IMR-90 (cell line): ENCODE results near the gene POLR3GL. TPM values are rescaled to one million over a fixed set of nuclear protein-coding genes. Genes with fewer than 3 reads are reported as not detected.

ENCODE experiments used
- ATAC-seq: fragments of 200-7000 bp; cut with Tn5 transposase; 2 replicates; pipeline ENCODE4 v1.9.1; 2020; ENCODE audit warnings: low read depth, mild to moderate bottlenecking, moderate library complexity
- BruUV-seq: library from RNA; stranded (reverse); fragments of 400-500 nt; replicated peaks from 2 replicates; lab custom pipeline; 2021; lab: Mats Ljungman, UMichigan
- CTCF ChIA-PET: fragments of 300-600 bp; formaldehyde crosslinking; extraction: SDS; loops from one replicate; lab custom pipeline; 2021; ENCODE audit warnings: antibody characterized with exemption; lab: Yijun Ruan, JAX
- POLR2A ChIA-PET: fragments of 300-600 bp; sonication (Branson Sonifier 250); formaldehyde crosslinking; loops from one replicate; lab custom pipeline; 2022; ENCODE audit warnings: antibody characterized with exemption; ENCODE audit not compliant: unreplicated experiment; lab: Charles Lee
- DNase-seq: peaks from one replicate; pipeline ENCODE4 v3.0.0; 2013
- H2AFZ ChIP-seq: replicated peaks from 2 replicates; pipeline ENCODE3; 2013; ENCODE audit warnings: low read length, mild to moderate bottlenecking; ENCODE audit not compliant: poor library complexity
- H2AK5ac ChIP-seq: 2 replicates; pipeline ENCODE4 v1.6.1; 2013; ENCODE audit warnings: low read depth, low read length, inconsistent platforms
- H2AK9ac ChIP-seq: replicated peaks from 2 replicates; pipeline ENCODE3; 2013; ENCODE audit warnings: mild to moderate bottlenecking, low read depth, low read length, moderate library complexity; ENCODE audit not compliant: poor library complexity
- H2BK120ac ChIP-seq: 2 replicates; pipeline ENCODE4 v1.6.1; 2013; ENCODE audit warnings: low read depth, low read length, inconsistent platforms
- H2BK15ac ChIP-seq: 3 replicates; pipeline ENCODE4 v1.6.1; 2013; ENCODE audit warnings: low read depth, low read length, inconsistent platforms
- H2BK20ac ChIP-seq: 2 replicates; pipeline ENCODE4 v1.6.1; 2013; ENCODE audit warnings: low read depth, mild to moderate bottlenecking, inconsistent platforms, low read length, moderate library complexity
- H2BK5ac ChIP-seq: 2 replicates; pipeline ENCODE4 v1.6.1; 2013; ENCODE audit warnings: mild to moderate bottlenecking, low read depth, low read length, inconsistent platforms; ENCODE audit not compliant: poor library complexity, severe bottlenecking
- H3K14ac ChIP-seq: replicated peaks from 2 replicates; pipeline ENCODE4 v1.6.1; 2013; ENCODE audit warnings: low read depth, low read length, inconsistent platforms
- H3K18ac ChIP-seq: 2 replicates; pipeline ENCODE4 v1.6.1; 2013; ENCODE audit warnings: low read depth, low read length, control low read depth
- H3K23ac ChIP-seq: 2 replicates; pipeline ENCODE4 v1.6.1; 2013; ENCODE audit warnings: low read depth, low read length, inconsistent platforms
- H3K27ac ChIP-seq: 2 replicates; pipeline ENCODE4 v1.5.1; 2013; ENCODE audit warnings: mild to moderate bottlenecking, control low read depth, low read length; ENCODE audit not compliant: insufficient read depth
- H3K27me3 ChIP-seq: 2 replicates; pipeline ENCODE4 v1.6.1; 2013; ENCODE audit warnings: low read length; ENCODE audit not compliant: control insufficient read depth, insufficient read depth
- H3K36me3 ChIP-seq: 2 replicates; pipeline ENCODE4 v1.6.1; 2013; ENCODE audit warnings: low read length, mixed read lengths; ENCODE audit not compliant: control insufficient read depth, insufficient read depth
- H3K4ac ChIP-seq: 2 replicates; pipeline ENCODE4 v1.6.1; 2013; ENCODE audit warnings: low read depth, low read length, inconsistent platforms
- H3K4me1 ChIP-seq: 2 replicates; pipeline ENCODE4 v1.6.1; 2013; ENCODE audit warnings: low read length, mixed read lengths; ENCODE audit not compliant: control insufficient read depth, insufficient read depth
- H3K4me2 ChIP-seq: 2 replicates; pipeline ENCODE4 v1.6.1; 2013; ENCODE audit warnings: low read depth, mild to moderate bottlenecking, control low read depth, low read length, moderate library complexity
- H3K4me3 ChIP-seq: 2 replicates; pipeline ENCODE4 v1.5.1; 2013; ENCODE audit warnings: low read depth, mild to moderate bottlenecking, control low read depth, low read length, moderate library complexity; ENCODE audit not compliant: insufficient read depth
- H3K56ac ChIP-seq: 2 replicates; pipeline ENCODE4 v1.6.1; 2013; ENCODE audit warnings: low read length, inconsistent platforms; ENCODE audit not compliant: insufficient read depth; ENCODE audit errors: extremely low read depth
- H3K79me1 ChIP-seq, 2 experiments: 2 replicates each; pipeline ENCODE4 v1.6.1; 2013; ENCODE audit warnings: low read length in 2 of 2, inconsistent platforms in 1 of 2, low read depth in 1 of 2
- H3K9ac ChIP-seq: 2 replicates; pipeline ENCODE4 v1.6.1; 2013; ENCODE audit warnings: low read depth, low read length, control low read depth
- H3K9me1 ChIP-seq: 2 replicates; pipeline ENCODE4 v1.6.1; 2013; ENCODE audit warnings: low read length, inconsistent platforms; ENCODE audit not compliant: insufficient read depth
- H3K9me3 ChIP-seq: 2 replicates; pipeline ENCODE4 v1.6.1; 2013; ENCODE audit warnings: low read length; ENCODE audit not compliant: control insufficient read depth, insufficient read depth
- H4K20me1 ChIP-seq: 2 replicates; pipeline ENCODE4 v1.6.1; 2013; ENCODE audit warnings: low read length, inconsistent platforms; ENCODE audit not compliant: insufficient read depth
- H4K5ac ChIP-seq: 2 replicates; pipeline ENCODE4 v1.6.1; 2013; ENCODE audit warnings: mild to moderate bottlenecking, low read depth, low read length, control low read depth
- H4K8ac ChIP-seq, 2 experiments: 2 replicates each; pipeline ENCODE4 v1.6.1; 2013; ENCODE audit warnings: low read depth in 2 of 2, low read length in 2 of 2, control low read depth in 1 of 2, inconsistent platforms in 1 of 2
- H4K91ac ChIP-seq: 2 replicates; pipeline ENCODE4 v1.6.1; 2013; ENCODE audit warnings: low read depth, low read length, inconsistent platforms; ENCODE audit not compliant: insufficient read depth
- BHLHE40 ChIP-seq: fragments of 150-350 bp; IDR thresholded peaks from 2 replicates; pipeline ENCODE4 v1.6.1; 2016; ENCODE audit warnings: mild to moderate bottlenecking, low read depth, low read length
- CEBPB ChIP-seq: IDR thresholded peaks from 2 replicates; pipeline ENCODE4 v1.6.1; 2012; ENCODE audit warnings: low read depth, low read length, improper control_type of control experiment
- CHD1 ChIP-seq: IDR thresholded peaks from 2 replicates; pipeline ENCODE4 v1.6.1; 2012; ENCODE audit warnings: low read depth, low read length, improper control_type of control experiment
- FOS ChIP-seq: fragments of 150-350 bp; IDR thresholded peaks from 2 replicates; pipeline ENCODE4 v1.6.1; 2016; ENCODE audit warnings: low read depth, low read length
- MAFK ChIP-seq: IDR thresholded peaks from 2 replicates; pipeline ENCODE4 v1.6.1; 2012; ENCODE audit warnings: low read depth, low read length, improper control_type of control experiment
- MAZ ChIP-seq: IDR thresholded peaks from 2 replicates; pipeline ENCODE4 v1.6.1; 2012; ENCODE audit warnings: low read depth, mild to moderate bottlenecking, low read length, improper control_type of control experiment, moderate library complexity, borderline replicate concordance
- MXI1 ChIP-seq: IDR thresholded peaks from 2 replicates; pipeline ENCODE4 v1.6.1; 2012; ENCODE audit warnings: low read depth, mild to moderate bottlenecking, low read length, moderate library complexity, borderline replicate concordance
- NFE2L2 ChIP-seq: fragments of 150-350 bp; IDR thresholded peaks from 2 replicates; pipeline ENCODE4 v1.6.1; 2016; ENCODE audit warnings: low read depth, mild to moderate bottlenecking, low read length
- POLR2A ChIP-seq: IDR thresholded peaks from 2 replicates; pipeline ENCODE4 v1.6.1; 2012; ENCODE audit warnings: mild to moderate bottlenecking, low read depth, low read length
- RAD21 ChIP-seq: IDR thresholded peaks from 2 replicates; pipeline ENCODE4 v1.6.1; 2012; ENCODE audit warnings: low read length, improper control_type of control experiment
- RCOR1 ChIP-seq: IDR thresholded peaks from 2 replicates; pipeline ENCODE4 v1.6.1; 2012; ENCODE audit warnings: mild to moderate bottlenecking, low read length, improper control_type of control experiment; ENCODE audit not compliant: insufficient replicate concordance
- RFX5 ChIP-seq: IDR thresholded peaks from 2 replicates; pipeline ENCODE4 v1.8.0; 2012; ENCODE audit warnings: low read depth, mild to moderate bottlenecking, low read length, moderate library complexity
- SMC3 ChIP-seq: fragments of 150-350 bp; IDR thresholded peaks from 2 replicates; pipeline ENCODE4 v1.6.1; 2016; ENCODE audit warnings: low read depth, mild to moderate bottlenecking, antibody characterized with exemption, low read length, moderate library complexity
- WGBS, 2 experiments: methylation state at CpG; one replicate each; pipeline versions ENCODE4 v1.1.5 to v1.1.7; 2013; ENCODE audit warnings: missing lambda C conversion rate in 2 of 2; ENCODE audit not compliant: insufficient read length in 1 of 2; ENCODE audit errors: extremely low coverage in 2 of 2; 5-methylcytosine and 5-hydroxymethylcytosine counted together
- dilution Hi-C: fragments of 300-500 bp; cut with HindIII; formaldehyde crosslinking; loops from one replicate; pipeline ENCODE4 v1.14.3; 2018; ENCODE audit warnings: low sequenced_read_pairs; ENCODE audit not compliant: unreplicated experiment
- in situ Hi-C: fragments of 300-500 bp; cut with MboI; formaldehyde crosslinking; loops from 3 replicates; pipeline ENCODE4 v1.14.3; 2019; ENCODE audit warnings: low sequenced_read_pairs, inconsistent platforms, mixed read lengths
- intact Hi-C: fragments of 100-400 bp; cut with micrococcal nuclease; formaldehyde crosslinking; loops from 2 replicates; pipeline ENCODE4 v1.10.0; 2022
- polyA plus RNA-seq, 3 experiments: library from polyadenylated mRNA; depleted of rRNA; stranded (reverse); fragments of >200 nt; gene quantifications; 2 replicates each; pipeline ENCODE4 v1.2.3, GENCODE V29; 2012; ENCODE audit warnings: low replicate concordance in 1 of 3
- total RNA-seq: library from RNA; depleted of rRNA; stranded (reverse); fragments of >200 nt; gene quantifications from 2 replicates; pipeline ENCODE4 v1.2.3, GENCODE V29; 2012
- TF ChIP-seq, protein P1 (sequence below): fragments of 150-350 bp; IDR thresholded peaks from 2 replicates; pipeline ENCODE4 v1.6.1; 2016; ENCODE audit warnings: low read depth, mild to moderate bottlenecking, low read length, moderate library complexity, borderline replicate concordance
- TF ChIP-seq, protein P2 (sequence below): fragments of 150-350 bp; IDR thresholded peaks from 2 replicates; pipeline ENCODE4 v1.6.1; 2017; ENCODE audit warnings: mild to moderate bottlenecking, antibody characterized with exemption, low read length, low read depth
- TF ChIP-seq, protein P3 (sequence below): conservative IDR thresholded peaks from 2 replicates; pipeline ENCODE4 v1.5.1; 2012; ENCODE audit warnings: mild to moderate bottlenecking, low read depth, low read length, improper control_type of control experiment

The POLR3GL gene
- total and polyA plus RNA-seq, 2 of the 4 experiments (the other 2 are of a cell fraction), result 7.9 to 16.3 TPM

DNA sequence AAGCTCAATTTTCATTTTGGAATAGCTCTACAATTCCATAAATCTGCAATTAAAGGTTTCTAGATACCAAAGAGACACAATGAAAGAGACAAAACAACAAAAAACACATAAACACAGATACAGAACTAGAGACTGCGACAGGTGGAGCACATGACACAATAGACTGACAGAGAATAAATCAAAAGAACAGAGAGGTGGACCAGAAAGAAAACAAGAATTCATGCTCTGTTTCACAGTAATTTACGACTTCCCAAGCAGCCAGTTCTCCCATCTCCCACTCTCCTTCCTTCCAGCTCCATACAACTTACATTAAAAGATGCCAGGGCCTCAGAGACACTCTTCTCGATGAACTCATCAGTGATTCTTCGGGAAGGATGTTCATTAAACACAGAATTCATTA lies 22.1 kb upstream of the POLR3GL start:
- in situ Hi-C loops, result no loop called here
- dilution Hi-C loops, result no loop called here
- no peaks in the 10 kb centered on the region for H4K20me1 ChIP-seq
- H3K9me3 ChIP-seq, result no peaks in the 10 kb centered on the region
- no peak overlapping the region for H2BK120ac ChIP-seq
- H2BK15ac ChIP-seq, result no peak overlapping the region
- H3K23ac ChIP-seq, result no peak overlapping the region
- H4K8ac ChIP-seq, result no peak overlapping the region
- H3K4me2 ChIP-seq, result no peak overlapping the region
- ChIA-PET CTCF (no interaction called here), POLR2A (no interaction called here)
- H4K5ac ChIP-seq, result no peak overlapping the region
- intact Hi-C loops, result no loop called here
- H2BK5ac ChIP-seq, result no peak overlapping the region
- peaks cover 12% of the 10 kb centered on the region for H3K36me3 ChIP-seq
- H2AK9ac ChIP-seq, result no peak overlapping the region
- TF ChIP-seq, protein P1, sequence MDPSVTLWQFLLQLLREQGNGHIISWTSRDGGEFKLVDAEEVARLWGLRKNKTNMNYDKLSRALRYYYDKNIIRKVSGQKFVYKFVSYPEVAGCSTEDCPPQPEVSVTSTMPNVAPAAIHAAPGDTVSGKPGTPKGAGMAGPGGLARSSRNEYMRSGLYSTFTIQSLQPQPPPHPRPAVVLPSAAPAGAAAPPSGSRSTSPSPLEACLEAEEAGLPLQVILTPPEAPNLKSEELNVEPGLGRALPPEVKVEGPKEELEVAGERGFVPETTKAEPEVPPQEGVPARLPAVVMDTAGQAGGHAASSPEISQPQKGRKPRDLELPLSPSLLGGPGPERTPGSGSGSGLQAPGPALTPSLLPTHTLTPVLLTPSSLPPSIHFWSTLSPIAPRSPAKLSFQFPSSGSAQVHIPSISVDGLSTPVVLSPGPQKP, result no peak
- TF ChIP-seq RFX5 (no peak), CHD1 (no peak), RAD21 (no peak), RCOR1 (no peak), POLR2A (no peak), BHLHE40 (no peak), CEBPB (no peak), FOS (no peak), MAZ (no peak), NFE2L2 (no peak), MXI1 (no peak), MAFK (no peak), SMC3 (no peak)
- TF ChIP-seq, protein P2, sequence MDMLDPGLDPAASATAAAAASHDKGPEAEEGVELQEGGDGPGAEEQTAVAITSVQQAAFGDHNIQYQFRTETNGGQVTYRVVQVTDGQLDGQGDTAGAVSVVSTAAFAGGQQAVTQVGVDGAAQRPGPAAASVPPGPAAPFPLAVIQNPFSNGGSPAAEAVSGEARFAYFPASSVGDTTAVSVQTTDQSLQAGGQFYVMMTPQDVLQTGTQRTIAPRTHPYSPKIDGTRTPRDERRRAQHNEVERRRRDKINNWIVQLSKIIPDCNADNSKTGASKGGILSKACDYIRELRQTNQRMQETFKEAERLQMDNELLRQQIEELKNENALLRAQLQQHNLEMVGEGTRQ, result no peak
- TF ChIP-seq, protein P3, sequence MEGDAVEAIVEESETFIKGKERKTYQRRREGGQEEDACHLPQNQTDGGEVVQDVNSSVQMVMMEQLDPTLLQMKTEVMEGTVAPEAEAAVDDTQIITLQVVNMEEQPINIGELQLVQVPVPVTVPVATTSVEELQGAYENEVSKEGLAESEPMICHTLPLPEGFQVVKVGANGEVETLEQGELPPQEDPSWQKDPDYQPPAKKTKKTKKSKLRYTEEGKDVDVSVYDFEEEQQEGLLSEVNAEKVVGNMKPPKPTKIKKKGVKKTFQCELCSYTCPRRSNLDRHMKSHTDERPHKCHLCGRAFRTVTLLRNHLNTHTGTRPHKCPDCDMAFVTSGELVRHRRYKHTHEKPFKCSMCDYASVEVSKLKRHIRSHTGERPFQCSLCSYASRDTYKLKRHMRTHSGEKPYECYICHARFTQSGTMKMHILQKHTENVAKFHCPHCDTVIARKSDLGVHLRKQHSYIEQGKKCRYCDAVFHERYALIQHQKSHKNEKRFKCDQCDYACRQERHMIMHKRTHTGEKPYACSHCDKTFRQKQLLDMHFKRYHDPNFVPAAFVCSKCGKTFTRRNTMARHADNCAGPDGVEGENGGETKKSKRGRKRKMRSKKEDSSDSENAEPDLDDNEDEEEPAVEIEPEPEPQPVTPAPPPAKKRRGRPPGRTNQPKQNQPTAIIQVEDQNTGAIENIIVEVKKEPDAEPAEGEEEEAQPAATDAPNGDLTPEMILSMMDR, result no peak
- no peaks in the 10 kb centered on the region for H3K27me3 ChIP-seq
- H3K56ac ChIP-seq, result no peak overlapping the region
- H3K4me1 ChIP-seq, result no peaks in the 10 kb centered on the region
- H2BK20ac ChIP-seq, result no peak overlapping the region
- no peak overlapping the region for H3K27ac ChIP-seq
- no peak for ATAC-seq
- no peak overlapping the region for H2AFZ ChIP-seq
- H3K9me1 ChIP-seq, result no peaks in the 10 kb centered on the region
- no peak overlapping the region for H3K18ac ChIP-seq
- no peak overlapping the region for H2AK5ac ChIP-seq
- WGBS, 2 experiments, result 95% methylated on average over 3 of the region's 4 CpGs; no CpG with 5 or more reads in 1 of the 2 experiments
- no peak for DNase-seq
- no TSS peak for BruUV-seq
- no peak overlapping the region for H3K4ac ChIP-seq
- H3K14ac ChIP-seq, result no peak overlapping the region
- no peak overlapping the region for H3K4me3 ChIP-seq
- peaks cover 16 to 25% of the 10 kb centered on the region in 2 experiments for H3K79me1 ChIP-seq
- no peak overlapping the region for H4K91ac ChIP-seq
- H3K9ac ChIP-seq, result no peak overlapping the region
